Glutamatergic neuron (in vitro differentiated cells): ENCODE measurements around the gene RING1. TPM values are rescaled to one million over a fixed set of nuclear protein-coding genes. Genes with fewer than 3 reads are reported as not detected.

Source experiments
- DNase-seq: peaks from one replicate; pipeline ENCODE4 v3.0.0; 2022
- H3K27ac Mint-ChIP-seq: one replicate; pipeline ENCODE4 v1.8.0; 2020; ENCODE audit warnings: mild to moderate bottlenecking, mixed read lengths, inconsistent platforms; ENCODE audit not compliant: unreplicated experiment
- H3K27me3 Mint-ChIP-seq: one replicate; pipeline ENCODE4 v1.8.0; 2020; ENCODE audit warnings: mild to moderate bottlenecking, moderate library complexity, mixed read lengths, inconsistent platforms; ENCODE audit not compliant: unreplicated experiment
- H3K36me3 Mint-ChIP-seq: one replicate; pipeline ENCODE4 v1.8.0; 2020; ENCODE audit warnings: mild to moderate bottlenecking, mixed read lengths, inconsistent platforms; ENCODE audit not compliant: unreplicated experiment
- H3K4me1 Mint-ChIP-seq: one replicate; pipeline ENCODE4 v1.8.0; 2020; ENCODE audit warnings: mild to moderate bottlenecking, low read depth, mixed read lengths, inconsistent platforms; ENCODE audit not compliant: unreplicated experiment
- H3K4me3 Mint-ChIP-seq: one replicate; pipeline ENCODE4 v1.8.0; 2020; ENCODE audit warnings: mild to moderate bottlenecking, mixed read lengths, inconsistent platforms; ENCODE audit not compliant: unreplicated experiment
- H3K9me3 Mint-ChIP-seq: one replicate; pipeline ENCODE4 v1.8.0; 2020; ENCODE audit warnings: mild to moderate bottlenecking, moderate library complexity, mixed read lengths, inconsistent platforms; ENCODE audit not compliant: unreplicated experiment
- total RNA-seq: library from RNA; stranded (reverse); fragmentation: NEBNext Ultra II Directional; extraction: Animal tissue kit (Norgen Biotek cat#: 25700); gene quantifications from one replicate; pipeline ENCODE4 v1.2.1, GENCODE V29; 2021; ENCODE audit not compliant: unreplicated experiment
- TF ChIP-seq, protein P1 (sequence below): fragments of 200-600 bp; sonication (generic); IDR thresholded peaks from one replicate; pipeline ENCODE4 v1.5.0; 2021; ENCODE audit not compliant: partially characterized antibody, unreplicated experiment

The RING1 gene
- total RNA-seq, 1 donor from 2014 or later, result 37.3 TPM

DNA sequence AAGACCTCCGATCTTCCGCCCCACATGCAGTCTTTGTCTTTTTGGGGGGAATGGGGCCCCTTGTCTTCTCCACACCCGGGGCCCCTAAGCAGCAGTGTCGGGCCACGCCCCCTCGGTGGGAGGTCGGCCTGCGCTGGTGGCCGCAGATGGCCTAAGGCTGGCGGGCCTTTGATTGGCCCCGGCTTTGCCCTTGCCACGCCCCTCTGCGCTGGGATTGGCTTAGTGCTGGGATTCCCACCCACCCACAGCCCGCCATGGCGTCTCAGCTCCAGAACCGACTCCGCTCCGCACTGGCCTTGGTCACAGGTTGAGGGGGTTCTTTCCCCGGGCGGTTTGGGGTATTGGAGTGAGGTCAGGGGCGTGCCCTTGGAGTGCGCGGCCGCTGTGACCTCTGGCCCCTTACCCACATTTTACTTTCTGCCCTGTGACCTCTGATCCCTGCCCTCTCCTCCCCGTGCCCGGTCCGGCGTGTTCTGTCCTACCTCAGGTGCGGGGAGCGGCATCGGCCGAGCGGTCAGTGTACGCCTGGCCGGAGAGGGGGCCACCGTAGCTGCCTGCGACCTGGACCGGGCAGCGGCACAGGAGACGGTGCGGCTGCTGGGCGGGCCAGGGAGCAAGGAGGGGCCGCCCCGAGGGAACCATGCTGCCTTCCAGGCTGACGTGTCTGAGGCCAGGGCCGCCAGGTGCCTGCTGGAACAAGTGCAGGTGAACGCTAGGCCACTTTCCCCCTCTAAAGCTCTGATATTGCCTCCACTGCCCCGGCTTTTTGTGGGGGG lies 3.7 kb upstream of the RING1 start, which contains the start of gene HSD17B8:
HSD17B8 (plus strand) TSS at position 241 of the 776 bp plus-strand sequence; CDS start at position 255, 14 bp downstream.
- Mint-ChIP-seq H3K27me3 (peaks cover 24% of the 10 kb centered on the region), H3K27ac (peak within 1 kb of the TSS; percentile 90), H3K4me3 (peak within 1 kb of the TSS; percentile 99), H3K9me3 (peaks cover 12% of the 10 kb centered on the region), H3K36me3 (no peaks in the 10 kb centered on the region), H3K4me1 (peaks cover 24% of the 10 kb centered on the region)
- peak; percentile 99 for DNase-seq
- TF ChIP-seq, protein P1, sequence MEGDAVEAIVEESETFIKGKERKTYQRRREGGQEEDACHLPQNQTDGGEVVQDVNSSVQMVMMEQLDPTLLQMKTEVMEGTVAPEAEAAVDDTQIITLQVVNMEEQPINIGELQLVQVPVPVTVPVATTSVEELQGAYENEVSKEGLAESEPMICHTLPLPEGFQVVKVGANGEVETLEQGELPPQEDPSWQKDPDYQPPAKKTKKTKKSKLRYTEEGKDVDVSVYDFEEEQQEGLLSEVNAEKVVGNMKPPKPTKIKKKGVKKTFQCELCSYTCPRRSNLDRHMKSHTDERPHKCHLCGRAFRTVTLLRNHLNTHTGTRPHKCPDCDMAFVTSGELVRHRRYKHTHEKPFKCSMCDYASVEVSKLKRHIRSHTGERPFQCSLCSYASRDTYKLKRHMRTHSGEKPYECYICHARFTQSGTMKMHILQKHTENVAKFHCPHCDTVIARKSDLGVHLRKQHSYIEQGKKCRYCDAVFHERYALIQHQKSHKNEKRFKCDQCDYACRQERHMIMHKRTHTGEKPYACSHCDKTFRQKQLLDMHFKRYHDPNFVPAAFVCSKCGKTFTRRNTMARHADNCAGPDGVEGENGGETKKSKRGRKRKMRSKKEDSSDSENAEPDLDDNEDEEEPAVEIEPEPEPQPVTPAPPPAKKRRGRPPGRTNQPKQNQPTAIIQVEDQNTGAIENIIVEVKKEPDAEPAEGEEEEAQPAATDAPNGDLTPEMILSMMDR, result no peak

DNA sequence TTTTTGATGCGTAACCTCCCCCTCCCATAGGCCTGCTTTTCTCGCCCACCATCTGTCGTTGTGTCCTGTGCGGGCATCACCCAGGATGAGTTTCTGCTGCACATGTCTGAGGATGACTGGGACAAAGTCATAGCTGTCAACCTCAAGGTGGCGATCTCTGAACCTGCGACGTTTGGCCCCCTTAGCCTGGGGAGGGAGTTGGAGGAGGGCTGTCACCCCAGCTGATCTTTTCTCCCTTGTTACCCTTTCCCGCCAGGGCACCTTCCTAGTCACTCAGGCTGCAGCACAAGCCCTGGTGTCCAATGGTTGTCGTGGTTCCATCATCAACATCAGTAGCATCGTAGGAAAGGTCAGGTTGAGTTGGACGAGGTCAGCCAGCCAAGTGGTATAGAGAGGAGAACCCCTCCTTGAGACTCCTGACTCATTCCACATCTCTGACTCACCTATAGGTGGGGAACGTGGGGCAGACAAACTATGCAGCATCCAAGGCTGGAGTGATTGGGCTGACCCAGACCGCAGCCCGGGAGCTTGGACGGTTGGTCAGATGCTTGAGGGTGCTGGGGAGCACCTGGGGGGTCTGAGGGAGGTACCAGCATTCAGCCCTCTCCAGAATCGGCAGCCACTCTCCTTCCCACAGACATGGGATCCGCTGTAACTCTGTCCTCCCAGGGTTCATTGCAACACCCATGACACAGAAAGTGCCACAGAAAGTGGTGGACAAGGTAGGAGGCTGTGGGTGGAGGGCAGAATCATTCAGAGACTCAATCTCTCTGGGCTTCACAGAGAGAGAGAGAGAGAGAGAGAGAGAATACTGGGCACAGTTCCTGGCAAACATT lies 2.9 kb upstream of the RING1 start:
- Mint-ChIP-seq H3K27me3 (peaks cover 24% of the 10 kb centered on the region), H3K27ac (peak overlapping the region; percentile 90), H3K4me1 (peaks cover 24% of the 10 kb centered on the region), H3K4me3 (peak overlapping the region; percentile 99), H3K36me3 (no peaks in the 10 kb centered on the region), H3K9me3 (peaks cover 11% of the 10 kb centered on the region)
- no peak for DNase-seq
- TF ChIP-seq, protein P1, result no peak

DNA sequence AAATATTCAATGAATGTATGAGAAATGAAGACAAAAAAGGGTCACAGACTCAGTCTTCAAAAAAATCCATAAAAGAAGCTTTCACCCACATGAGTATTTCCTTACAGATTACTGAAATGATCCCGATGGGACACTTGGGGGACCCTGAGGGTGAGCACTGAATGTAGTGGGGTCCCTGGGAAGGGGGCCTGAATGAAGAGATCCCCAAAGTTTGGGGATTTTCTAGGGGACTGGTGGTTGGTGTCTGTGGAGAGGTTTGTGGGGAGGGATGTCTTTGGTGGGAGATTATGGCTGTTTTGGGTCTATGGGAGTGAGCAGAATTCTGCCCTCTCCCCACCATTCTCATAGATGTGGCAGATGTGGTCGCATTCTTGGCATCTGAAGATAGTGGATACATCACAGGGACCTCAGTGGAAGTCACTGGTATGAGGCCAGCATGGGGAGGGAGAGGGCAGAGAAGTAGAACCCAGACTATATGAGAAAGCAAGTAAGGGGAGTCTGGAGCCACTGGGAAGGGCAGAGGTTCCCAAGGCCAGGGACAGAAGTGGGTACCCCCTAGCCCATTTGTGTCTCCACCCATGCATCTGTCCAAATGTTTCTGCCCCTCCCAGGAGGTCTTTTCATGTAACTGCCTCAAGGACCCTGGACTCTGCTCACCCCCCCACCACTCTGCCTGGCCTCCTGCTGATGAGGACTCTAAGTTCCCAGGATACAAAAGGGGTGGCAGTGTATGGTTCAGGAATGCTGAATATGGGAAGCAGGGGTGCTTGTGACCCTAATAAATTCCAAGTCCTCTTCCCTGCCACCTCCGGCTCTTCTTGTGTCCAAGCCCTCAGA lies 2.1 kb upstream of the RING1 start:
- H3K4me3 Mint-ChIP-seq, result peak overlapping the region; percentile 74
- peaks cover 24% of the 10 kb centered on the region for H3K4me1 Mint-ChIP-seq
- H3K27me3 Mint-ChIP-seq, result peaks cover 22% of the 10 kb centered on the region
- no peak overlapping the region for H3K27ac Mint-ChIP-seq
- DNase-seq, result no peak
- H3K9me3 Mint-ChIP-seq, result peaks cover 11% of the 10 kb centered on the region
- H3K36me3 Mint-ChIP-seq, result no peaks in the 10 kb centered on the region
- TF ChIP-seq, protein P1, result no peak

DNA sequence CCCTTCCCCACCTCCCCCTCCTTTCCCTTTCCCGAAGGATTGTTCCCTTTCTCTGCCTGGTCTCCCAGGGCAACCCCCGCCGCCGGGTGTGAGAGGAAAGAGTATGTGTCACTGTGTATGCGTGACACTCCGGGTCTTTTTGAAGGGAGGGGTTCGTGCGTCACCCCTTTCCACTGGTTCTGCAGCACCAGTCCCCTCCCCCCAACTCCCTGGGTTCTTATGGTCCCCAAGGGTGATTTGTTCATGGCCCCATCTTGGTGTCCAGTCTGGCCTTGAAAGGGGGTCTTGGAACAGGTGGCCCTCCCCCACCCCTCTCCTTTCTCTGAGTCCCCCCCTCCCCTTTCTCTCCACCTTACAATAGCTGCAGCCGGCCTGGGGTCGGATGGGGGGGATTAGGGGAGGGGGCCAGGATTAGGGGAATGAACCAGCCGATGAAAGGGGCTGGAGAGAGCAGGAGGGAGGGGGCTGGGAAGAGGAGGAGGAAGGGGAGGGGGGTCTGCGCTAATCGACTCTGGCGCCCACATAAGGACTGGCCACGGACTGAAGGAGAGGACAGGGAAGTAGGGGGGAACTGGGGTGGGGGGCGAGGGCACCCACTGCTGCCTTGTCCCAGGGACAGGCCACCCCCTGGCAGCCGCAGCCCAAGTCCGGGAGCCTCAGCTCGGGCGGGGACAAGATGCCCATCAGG lies 1.3 kb upstream of the RING1 start:
- peaks cover 20% of the 10 kb centered on the region for H3K27me3 Mint-ChIP-seq
- peaks cover 8% of the 10 kb centered on the region for H3K9me3 Mint-ChIP-seq
- H3K36me3 Mint-ChIP-seq, result no peaks in the 10 kb centered on the region
- no peak for DNase-seq
- peaks cover 19% of the 10 kb centered on the region for H3K4me1 Mint-ChIP-seq
- H3K4me3 Mint-ChIP-seq, result peak overlapping the region; percentile 74
- TF ChIP-seq, protein P1, result no peak
- H3K27ac Mint-ChIP-seq, result no peak overlapping the region
